Glutamatergic neuron (in vitro differentiated cells): Measurements from ENCODE around the gene C1QA. TPM values are rescaled to one million over a fixed set of nuclear protein-coding genes. Genes with fewer than 3 reads are reported as not detected.
"Not testable (repeated sequence)": the region's sequence is repeated elsewhere in the genome, so short reads cannot be mapped to it uniquely, and the experiment has no call there.

Source experiments
- DNase-seq: peaks from one replicate; pipeline ENCODE4 v3.0.0; 2022
- H3K27ac Mint-ChIP-seq: one replicate; pipeline ENCODE4 v1.8.0; 2020; ENCODE audit warnings: mild to moderate bottlenecking, mixed read lengths, inconsistent platforms; ENCODE audit not compliant: unreplicated experiment
- H3K27me3 Mint-ChIP-seq: one replicate; pipeline ENCODE4 v1.8.0; 2020; ENCODE audit warnings: mild to moderate bottlenecking, moderate library complexity, mixed read lengths, inconsistent platforms; ENCODE audit not compliant: unreplicated experiment
- H3K36me3 Mint-ChIP-seq: one replicate; pipeline ENCODE4 v1.8.0; 2020; ENCODE audit warnings: mild to moderate bottlenecking, mixed read lengths, inconsistent platforms; ENCODE audit not compliant: unreplicated experiment
- H3K4me1 Mint-ChIP-seq: one replicate; pipeline ENCODE4 v1.8.0; 2020; ENCODE audit warnings: mild to moderate bottlenecking, low read depth, mixed read lengths, inconsistent platforms; ENCODE audit not compliant: unreplicated experiment
- H3K4me3 Mint-ChIP-seq: one replicate; pipeline ENCODE4 v1.8.0; 2020; ENCODE audit warnings: mild to moderate bottlenecking, mixed read lengths, inconsistent platforms; ENCODE audit not compliant: unreplicated experiment
- H3K9me3 Mint-ChIP-seq: one replicate; pipeline ENCODE4 v1.8.0; 2020; ENCODE audit warnings: mild to moderate bottlenecking, moderate library complexity, mixed read lengths, inconsistent platforms; ENCODE audit not compliant: unreplicated experiment
- total RNA-seq: library from RNA; stranded (reverse); fragmentation: NEBNext Ultra II Directional; extraction: Animal tissue kit (Norgen Biotek cat#: 25700); gene quantifications from one replicate; pipeline ENCODE4 v1.2.1, GENCODE V29; 2021; ENCODE audit not compliant: unreplicated experiment
- TF ChIP-seq, protein P1 (sequence below): fragments of 200-600 bp; sonication (generic); IDR thresholded peaks from one replicate; pipeline ENCODE4 v1.5.0; 2021; ENCODE audit not compliant: partially characterized antibody, unreplicated experiment

Gene C1QA
- total RNA-seq, 1 donor from 2014 or later, result not detected

GRCh38 chr1:22670352-22670975 is 34.0 kb downstream of the C1QA start:
- Mint-ChIP-seq H3K27me3 (peaks cover 12% of the 10 kb centered on the region), H3K9me3 (peaks cover 1% of the 10 kb centered on the region), H3K4me1 (peaks cover 2% of the 10 kb centered on the region), H3K36me3 (no peaks in the 10 kb centered on the region), H3K27ac (no peak overlapping the region), H3K4me3 (no peak overlapping the region)
- DNase-seq, result no peak
- TF ChIP-seq, protein P1, sequence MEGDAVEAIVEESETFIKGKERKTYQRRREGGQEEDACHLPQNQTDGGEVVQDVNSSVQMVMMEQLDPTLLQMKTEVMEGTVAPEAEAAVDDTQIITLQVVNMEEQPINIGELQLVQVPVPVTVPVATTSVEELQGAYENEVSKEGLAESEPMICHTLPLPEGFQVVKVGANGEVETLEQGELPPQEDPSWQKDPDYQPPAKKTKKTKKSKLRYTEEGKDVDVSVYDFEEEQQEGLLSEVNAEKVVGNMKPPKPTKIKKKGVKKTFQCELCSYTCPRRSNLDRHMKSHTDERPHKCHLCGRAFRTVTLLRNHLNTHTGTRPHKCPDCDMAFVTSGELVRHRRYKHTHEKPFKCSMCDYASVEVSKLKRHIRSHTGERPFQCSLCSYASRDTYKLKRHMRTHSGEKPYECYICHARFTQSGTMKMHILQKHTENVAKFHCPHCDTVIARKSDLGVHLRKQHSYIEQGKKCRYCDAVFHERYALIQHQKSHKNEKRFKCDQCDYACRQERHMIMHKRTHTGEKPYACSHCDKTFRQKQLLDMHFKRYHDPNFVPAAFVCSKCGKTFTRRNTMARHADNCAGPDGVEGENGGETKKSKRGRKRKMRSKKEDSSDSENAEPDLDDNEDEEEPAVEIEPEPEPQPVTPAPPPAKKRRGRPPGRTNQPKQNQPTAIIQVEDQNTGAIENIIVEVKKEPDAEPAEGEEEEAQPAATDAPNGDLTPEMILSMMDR, result no peak

DNA sequence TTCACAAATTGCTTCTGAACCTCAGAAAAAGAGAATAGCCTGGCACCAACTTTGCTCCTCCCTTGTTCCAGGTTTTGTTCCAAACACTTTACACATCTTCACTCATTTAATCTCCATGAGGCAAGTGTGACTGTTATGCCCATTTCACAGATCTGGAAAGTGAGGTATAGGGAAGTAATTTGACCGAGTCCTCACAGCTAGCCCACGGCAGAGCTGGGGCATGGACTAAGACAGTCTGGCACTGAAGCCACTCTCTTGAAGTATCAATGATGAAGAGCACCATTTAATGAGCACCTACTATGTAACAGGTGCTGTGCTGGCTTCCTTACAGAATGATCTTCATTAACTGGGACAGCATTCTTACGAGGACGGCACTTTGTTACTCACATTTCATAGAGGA is 35.6 kb downstream of the C1QA start:
- H3K9me3 Mint-ChIP-seq, result peaks cover 1% of the 10 kb centered on the region
- no peak for DNase-seq
- peaks cover 12% of the 10 kb centered on the region for H3K27me3 Mint-ChIP-seq
- TF ChIP-seq, protein P1, result no peak
- H3K27ac Mint-ChIP-seq, result no peak overlapping the region
- peaks cover 2% of the 10 kb centered on the region for H3K4me1 Mint-ChIP-seq
- H3K36me3 Mint-ChIP-seq, result no peaks in the 10 kb centered on the region
- H3K4me3 Mint-ChIP-seq, result no peak overlapping the region

- Mint-ChIP-seq H3K4me3 (no peak overlapping the region), H3K4me1 (peaks cover 2% of the 10 kb centered on the region)
Measured at GRCh38 chr1:22673486-22674409, 37.3 kb downstream of the C1QA start.

DNA sequence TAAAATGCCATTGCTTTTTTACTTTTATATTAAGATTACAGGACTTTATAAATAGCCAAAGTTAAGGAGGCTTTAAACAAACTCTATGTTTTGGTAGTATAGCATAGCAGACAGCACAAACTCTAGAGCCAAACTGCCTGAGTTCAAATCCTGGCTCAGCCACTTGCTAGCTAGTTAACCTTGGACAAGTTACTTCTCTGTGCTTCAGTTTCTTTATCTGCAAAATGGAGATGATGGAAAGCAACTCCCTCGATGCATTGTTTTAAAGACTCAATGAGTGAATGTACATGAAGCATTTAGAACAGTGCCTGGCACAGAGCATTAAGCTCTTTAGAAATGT is 38.0 kb downstream of the C1QA start:
- peaks cover 9% of the 10 kb centered on the region for H3K27me3 Mint-ChIP-seq
- H3K36me3 Mint-ChIP-seq, result no peaks in the 10 kb centered on the region
- no peak overlapping the region for H3K4me3 Mint-ChIP-seq
- H3K9me3 Mint-ChIP-seq, result peaks cover 1% of the 10 kb centered on the region
- H3K4me1 Mint-ChIP-seq, result peaks cover 2% of the 10 kb centered on the region
- no peak for DNase-seq
- TF ChIP-seq, protein P1, result peak; percentile 5
- no peak overlapping the region for H3K27ac Mint-ChIP-seq

More at GRCh38 chr1:22673486-22674409, 37.3 kb downstream of the C1QA start:
- peak; percentile 73 for DNase-seq
- Mint-ChIP-seq H3K36me3 (no peaks in the 10 kb centered on the region), H3K27ac (no peak overlapping the region), H3K9me3 (peaks cover 1% of the 10 kb centered on the region), H3K27me3 (peaks cover 9% of the 10 kb centered on the region)
- TF ChIP-seq, protein P1, result peak; percentile 77

DNA sequence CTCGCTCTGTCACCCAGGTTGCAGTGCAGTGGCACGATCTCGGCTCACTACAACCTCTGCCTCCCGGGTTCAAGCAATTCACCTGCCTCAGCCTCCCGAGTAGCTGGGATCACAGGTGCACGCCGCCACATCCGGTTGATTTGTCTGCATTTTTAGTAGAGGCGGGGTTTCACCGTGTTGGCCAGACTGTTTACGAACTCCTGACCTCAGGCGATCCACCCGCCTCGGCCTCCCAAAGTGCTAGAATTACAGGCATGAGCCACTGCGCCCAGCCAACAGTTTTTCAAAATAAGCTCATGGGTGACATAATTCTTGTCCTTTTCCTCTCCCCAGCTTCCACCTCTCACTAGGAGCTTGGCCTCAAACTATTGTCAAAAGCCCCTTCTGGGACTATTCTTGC is 39.7 kb downstream of the C1QA start:
- not testable (repeated sequence) for DNase-seq, H3K36me3 Mint-ChIP-seq, H3K9me3 Mint-ChIP-seq, H3K27me3 Mint-ChIP-seq, H3K4me3 Mint-ChIP-seq, H3K4me1 Mint-ChIP-seq, H3K27ac Mint-ChIP-seq
